Muscle of back (tissue), 13 donors: Measurements from ENCODE around the gene MAPK8IP1. TPM values are rescaled to one million over a fixed set of nuclear protein-coding genes. Genes with fewer than 3 reads are reported as not detected.
A peak's percentile ranks its signal among the peaks of the same experiment; 100 is the strongest.
"Not testable (repeated sequence)": the region's sequence is repeated elsewhere in the genome, so short reads cannot be mapped to it uniquely, and the experiment has no call there.

Experiments
- DNase-seq, 3 donors: peaks; one replicate each; pipeline versions ENCODE4 v3.0.0 to v3.0.0-alpha.2; 2013
- long read RNA-seq, 9 donors: transcript quantifications; one replicate each; lab custom pipeline, GENCODE V29; 2026
- polyA plus RNA-seq, 10 donors: library from polyadenylated mRNA; unstranded; fragments of 120-200 nt; gene quantifications; one replicate each; pipeline ENCODE4 v1.2.1, GENCODE V29; 2013; ENCODE audit not compliant: insufficient read length in 10 of 10

MAPK8IP1 gene
- polyA plus RNA-seq, result 10 to 100 TPM; 18.2 to 36.3 (median 32.8) TPM
- long read RNA-seq, donor 1, partial matches to known transcripts, result 9 of 11 reads
- long read RNA-seq, donor 1, other reads (novel, unspliced or antisense), result 0 of 11 reads
- long read RNA-seq, donor 2, partial matches to known transcripts, result 5 of 7 reads
- long read RNA-seq, donor 2, other reads (novel, unspliced or antisense), result 0 of 7 reads
- long read RNA-seq, donor 3, result 0 reads
- long read RNA-seq, donor 4, partial matches to known transcripts, result 6 of 8 reads
- long read RNA-seq, donor 4, other reads (novel, unspliced or antisense), result 0 of 8 reads
- long read RNA-seq, donor 5, partial matches to known transcripts, result 14 of 14 reads
- long read RNA-seq, donor 5, other reads (novel, unspliced or antisense), result 0 of 14 reads
- long read RNA-seq, donor 6, partial matches to known transcripts, result 16 of 18 reads
- long read RNA-seq, donor 6, other reads (novel, unspliced or antisense), result 0 of 18 reads
- long read RNA-seq, donor 7, partial matches to known transcripts, result 0 of 1 reads
- long read RNA-seq, donor 7, other reads (novel, unspliced or antisense), result 0 of 1 reads
- long read RNA-seq, donor 8, result 0 reads
- long read RNA-seq, donor 9, result 0 reads

DNA sequence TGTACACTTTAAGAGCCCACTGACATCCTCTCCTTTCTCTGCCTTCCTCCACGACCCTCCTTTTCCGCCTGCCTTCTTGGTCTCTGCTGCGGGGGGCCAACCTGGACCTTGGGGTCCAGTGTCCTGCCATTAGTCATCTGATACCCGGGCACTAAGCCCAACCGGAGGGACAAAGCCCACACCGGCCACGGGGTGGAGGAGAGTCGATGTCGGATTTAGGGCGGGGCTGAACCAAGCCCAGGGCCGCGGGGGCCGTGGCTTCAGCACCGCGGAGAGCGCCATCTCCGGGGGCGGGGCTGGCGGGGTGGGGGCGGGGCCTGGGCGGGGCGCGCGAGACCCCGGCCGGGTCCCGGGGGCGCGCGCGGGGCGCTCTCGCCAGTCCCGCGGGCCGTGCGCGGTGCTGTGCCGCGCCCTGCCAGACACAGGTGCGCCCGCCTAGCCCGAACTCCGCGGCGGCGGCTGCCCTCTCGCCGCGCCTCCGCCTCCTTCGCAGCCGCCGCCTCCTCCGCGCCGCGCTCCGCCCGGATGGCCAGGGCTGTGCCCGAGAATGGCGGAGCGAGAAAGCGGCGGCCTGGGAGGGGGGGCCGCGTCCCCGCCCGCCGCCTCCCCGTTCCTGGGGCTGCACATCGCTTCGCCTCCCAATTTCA, at the start of gene MAPK8IP1:
MAPK8IP1 (plus strand) TSS at position 378 of the 647 bp plus-strand sequence; CDS start at position 548, 170 bp downstream.
- peak; percentile 21 to 58 (median 40) for DNase-seq

DNA sequence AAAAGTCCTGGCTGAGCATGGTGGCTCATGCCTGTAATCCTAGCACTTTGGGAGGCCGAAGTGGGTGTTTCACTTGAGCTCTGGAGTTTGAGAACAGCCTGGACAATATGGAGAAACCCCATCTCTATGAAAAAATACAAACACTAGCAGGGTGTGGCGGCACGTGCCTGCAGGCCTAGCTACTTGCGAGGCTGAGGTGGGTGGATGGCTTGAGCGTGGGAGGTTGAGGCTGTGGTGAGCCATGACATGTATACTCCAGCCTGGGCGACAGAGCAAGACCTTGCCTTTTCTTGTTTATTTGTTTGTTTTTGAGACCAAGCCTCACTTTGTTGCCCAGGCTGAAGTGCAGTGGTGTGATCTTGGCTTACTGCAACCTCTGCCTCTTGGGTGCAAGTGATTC, 46.2 kb upstream of the MAPK8IP1 start:
- DNase-seq, result no peak

DNA sequence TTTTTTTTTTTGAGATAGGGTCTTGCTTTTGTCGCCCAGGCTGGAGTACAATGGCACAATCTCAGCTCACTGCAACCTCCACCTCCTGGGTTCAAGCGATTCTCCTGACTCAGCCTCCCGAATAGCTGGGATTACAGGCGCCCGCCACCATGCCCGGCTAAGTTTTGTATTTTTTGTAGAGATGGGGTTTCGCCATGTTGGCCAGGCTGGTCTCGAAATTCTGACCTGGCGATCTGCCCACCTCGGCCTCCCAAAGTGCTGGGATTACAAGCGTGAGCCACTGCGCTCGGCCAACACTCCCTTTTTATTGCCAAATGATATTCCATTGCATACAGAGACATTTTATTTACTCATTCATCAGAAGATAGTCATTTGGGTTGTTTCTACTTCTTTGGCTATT, 45.2 kb upstream of the MAPK8IP1 start:
- DNase-seq, result not testable (repeated sequence)

DNA sequence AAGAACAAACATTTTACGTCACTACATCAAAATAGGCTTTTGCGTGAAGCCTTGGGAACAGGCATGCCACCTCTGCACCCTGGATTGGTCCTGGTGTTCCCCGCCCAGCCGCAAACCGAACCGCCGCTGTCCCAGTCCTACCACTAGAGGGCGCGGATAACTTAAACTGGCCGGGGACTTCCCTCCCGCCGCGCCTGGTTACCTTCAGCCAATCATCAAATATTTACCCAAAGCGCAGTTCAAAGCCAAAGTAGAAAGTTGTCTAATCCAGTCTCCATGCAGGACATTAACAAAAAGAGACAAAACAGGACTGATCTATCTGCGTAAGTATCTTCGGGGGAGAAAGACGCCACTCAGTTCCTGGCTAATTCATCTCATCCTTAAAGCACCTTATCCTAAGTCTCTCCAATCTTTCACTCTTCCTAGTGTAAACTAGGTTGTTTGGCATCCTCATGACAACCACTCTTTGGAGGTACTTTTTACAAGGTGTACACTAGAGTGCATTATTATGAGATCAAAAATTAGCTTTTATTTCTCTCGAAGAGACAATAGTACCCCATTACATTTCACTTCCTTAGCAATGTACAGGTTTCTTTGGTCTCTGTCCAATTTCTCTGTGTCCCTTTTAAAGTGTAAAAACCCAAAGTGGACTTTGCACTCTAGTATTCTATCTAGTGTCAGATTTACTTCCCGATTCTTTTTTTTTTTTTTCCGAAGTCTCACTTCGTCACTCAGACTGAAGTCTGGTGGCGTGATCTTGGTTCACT, 42.1 kb upstream of the MAPK8IP1 start:
- peak; percentile 71 to 92 (median 88) for DNase-seq

DNA sequence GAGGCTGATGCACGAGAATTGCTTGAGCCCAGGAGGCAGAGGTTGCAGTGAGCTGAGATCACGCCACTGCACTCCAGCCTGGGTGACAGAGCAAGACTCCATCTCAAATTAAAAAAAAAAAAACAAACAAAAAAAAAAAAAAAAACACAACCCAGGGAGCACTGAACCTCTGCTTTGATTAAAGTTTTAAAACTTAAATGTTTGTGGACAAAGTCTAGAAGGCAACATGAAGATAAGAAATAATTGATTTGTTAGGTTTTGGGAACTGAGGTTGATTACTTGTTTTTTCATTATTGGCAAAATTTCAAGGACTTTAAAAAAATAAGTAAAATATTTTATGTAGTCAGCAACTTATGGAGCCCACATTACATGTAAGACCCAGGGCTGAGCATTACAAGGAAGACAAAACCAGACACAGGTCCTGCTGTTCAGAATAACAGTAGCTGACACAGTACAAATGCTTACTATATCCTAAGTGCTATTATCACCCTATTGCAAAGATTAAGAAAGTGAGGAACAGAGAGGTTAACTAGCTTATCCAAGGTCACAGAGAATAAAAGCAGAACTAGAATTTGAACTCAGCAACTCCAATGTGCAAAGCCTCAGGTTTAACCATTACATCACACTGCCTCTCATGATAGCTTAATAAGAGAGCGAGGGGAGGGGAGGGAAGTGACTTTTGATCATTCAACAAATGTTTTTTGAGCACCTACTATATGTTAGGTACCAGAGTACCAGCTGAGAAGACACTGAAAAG, 40.5 kb upstream of the MAPK8IP1 start:
- no peak for DNase-seq

DNA sequence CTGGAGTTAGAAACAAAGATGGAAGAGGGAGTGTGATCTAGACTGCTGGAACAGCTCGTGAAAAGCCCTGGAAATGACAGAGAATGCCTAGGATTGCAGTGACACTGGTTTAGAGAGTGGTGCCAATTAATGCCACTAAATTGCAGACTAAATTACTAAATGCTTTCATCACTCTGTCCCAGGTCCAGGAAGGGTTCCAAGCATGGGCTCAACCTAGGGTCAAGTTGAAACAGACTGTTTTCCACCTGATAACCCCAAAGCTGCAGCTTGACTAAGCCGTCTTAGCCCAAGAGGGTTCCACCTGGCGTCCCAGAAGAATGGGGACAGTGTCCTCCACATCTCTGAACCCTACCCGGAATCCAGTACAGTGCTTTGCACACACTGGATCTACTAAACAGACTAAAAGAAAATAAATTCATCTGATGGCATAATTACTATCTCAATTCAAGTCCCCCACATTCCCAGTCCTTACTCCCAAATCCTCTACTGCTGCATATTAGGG, 39.2 kb upstream of the MAPK8IP1 start:
- no peak for DNase-seq

DNA sequence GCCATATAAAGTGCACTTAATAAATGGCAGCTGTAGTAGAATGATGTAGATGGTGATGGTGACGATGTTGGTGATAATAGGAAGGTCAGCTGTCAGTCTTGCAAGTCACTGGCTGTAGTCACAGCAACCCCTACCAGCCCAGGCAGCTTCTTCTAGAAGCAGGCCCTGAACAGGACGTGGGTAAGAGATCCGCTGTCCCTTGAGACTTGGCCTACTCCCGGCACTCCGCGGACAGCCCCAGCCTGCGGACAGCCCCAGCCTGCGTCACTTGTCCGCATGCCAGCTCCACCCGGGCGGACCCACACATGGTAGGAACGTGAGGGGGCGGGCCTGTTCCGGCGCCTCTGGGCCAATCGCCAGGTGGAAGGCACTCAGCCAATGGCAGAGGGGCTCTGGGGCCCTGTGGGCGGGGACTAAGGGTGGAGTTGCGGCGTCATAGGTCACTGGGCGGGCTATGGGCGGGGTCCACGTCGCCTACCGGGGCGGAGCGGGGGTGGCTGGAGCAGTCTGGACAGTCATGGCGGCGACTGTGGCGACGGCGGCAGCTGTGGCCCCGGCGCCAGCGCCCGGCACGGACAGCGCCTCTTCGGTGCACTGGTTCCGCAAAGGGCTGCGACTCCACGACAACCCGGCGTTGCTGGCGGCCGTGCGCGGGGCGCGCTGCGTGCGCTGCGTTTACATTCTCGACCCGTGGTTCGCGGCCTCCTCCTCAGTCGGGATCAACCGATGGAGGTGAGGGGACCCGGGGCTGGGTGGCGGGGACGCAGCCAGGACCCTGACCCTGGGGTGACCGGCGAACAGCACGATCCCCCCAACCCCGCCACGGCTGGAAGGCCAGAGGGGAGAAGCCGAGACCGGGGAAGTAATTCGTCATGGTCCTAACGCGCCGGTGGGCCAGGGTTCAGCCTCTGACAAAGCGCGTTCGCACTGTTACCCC, 38.2 kb upstream of the MAPK8IP1 start, which contains the start of gene CRY2:
CRY2 (plus strand) TSS at position 502 of the 937 bp plus-strand sequence; CDS start at position 518, 16 bp downstream.
- peak; percentile 98 to 99 (median 99) for DNase-seq

DNA sequence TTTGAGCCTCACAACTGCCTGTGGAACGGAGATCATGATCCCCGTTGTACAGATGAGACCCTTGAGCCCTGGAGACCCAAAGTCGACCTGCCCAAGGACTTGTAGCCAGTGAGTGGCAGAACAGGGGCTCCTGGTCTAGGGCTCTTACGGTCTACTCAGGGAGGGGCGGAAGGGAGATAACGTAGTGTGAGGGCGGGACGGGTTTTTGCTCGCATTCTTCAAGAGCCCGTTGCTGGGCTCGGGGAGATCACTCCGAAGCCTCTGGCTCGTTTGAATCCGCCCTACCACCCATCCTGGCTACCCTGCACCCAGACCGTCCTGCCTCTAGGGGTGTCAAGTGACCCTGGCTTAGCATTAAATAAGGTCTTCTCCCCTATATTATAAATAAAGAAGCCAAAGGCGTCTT, 37.5 kb upstream of the MAPK8IP1 start:
- peak in 1 of 3 donors; percentile 85 for DNase-seq

DNA sequence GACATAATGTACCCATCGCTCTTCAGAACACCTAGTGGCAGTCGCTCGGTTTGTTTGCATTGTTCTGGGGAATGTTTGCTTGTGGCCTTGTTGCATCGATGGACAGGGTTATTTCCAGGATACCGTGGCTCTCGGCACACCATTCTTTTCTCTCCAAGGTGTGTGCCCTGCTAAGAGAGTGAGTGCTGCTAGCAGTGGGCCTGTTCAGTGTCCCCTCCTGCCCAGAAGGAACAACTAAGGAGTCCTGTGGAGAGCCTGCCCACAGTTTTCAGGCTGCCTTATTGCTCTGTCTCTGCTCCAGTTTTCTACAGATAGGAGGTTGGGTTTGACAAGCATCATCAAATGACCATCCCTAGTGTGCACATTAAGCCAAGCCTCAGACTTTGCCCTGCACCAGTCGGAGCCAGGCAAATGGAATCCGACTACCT, 36.8 kb upstream of the MAPK8IP1 start:
- DNase-seq, result no peak

DNA sequence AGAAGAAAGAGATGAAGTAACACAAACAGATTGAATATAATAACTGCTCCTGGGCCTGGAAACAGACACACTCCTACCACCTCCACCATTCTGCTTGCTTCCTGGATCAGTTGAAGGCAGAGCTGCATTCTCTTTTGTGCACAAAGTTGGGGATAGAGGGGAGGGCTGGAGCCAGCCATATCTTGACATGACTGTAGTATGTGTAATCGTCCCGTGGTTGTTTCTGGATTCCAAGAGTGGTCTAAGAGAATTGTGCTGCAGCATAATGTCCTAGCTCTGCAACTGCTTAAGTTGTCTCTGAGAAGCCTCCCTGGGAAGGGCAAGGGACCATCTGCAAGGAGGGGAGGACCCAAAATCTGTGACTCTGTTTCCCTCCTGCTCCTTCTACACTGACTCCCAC, 35.0 kb upstream of the MAPK8IP1 start:
- DNase-seq, result no peak

DNA sequence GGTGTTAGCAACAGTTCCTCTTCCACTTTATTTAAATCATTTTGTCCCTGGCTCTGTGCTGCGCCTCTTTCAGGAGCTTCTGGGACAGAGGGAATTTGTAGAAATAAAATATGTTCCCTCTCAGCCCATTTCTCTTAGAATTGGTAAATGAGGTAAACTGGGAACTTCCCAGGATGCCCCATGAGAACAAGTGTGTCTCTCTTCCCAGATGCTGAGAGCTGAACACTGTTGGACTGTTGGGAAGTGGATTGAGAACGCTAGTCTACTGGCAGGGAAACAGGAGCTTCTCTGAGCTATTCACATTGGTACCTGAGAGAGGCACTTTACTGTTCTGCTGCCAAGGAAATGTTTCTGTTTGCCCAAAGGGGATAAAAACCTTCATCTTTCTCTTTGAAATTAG, 34.2 kb upstream of the MAPK8IP1 start:
- no peak for DNase-seq

DNA sequence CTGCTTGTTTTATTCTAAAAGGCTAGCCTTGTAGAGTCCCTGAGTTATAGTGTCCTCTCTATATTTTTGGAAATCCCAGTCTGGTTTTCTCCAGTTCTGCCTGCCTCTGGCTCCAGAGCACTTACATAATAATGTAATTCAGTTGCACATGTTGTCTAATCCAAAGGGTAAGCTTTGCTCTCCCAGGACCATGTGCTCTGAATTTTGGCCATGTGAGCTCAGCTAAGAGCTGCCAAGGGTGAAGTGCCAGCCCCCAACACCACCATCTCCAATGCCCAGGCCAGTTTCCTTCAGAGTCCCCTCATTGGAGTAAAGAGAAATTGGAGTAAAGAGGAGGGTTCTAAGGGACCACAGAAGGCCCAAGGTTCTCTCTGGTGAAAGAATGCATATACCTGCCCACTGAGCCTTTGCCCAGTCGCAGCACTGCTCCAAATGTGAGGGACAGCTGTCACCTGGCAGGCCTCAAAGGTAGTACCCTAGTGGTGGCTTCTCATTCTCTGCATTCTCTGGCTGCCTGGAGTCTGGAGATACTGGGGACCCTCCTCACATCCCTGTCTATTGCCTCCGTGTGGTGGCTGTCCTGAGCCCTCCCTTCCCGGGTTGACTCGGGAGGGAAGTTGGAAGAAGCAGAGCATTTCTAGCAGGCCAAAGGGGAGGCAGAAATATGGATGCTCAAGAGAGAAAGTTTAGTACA, 33.3 kb upstream of the MAPK8IP1 start:
- DNase-seq, result no peak

DNA sequence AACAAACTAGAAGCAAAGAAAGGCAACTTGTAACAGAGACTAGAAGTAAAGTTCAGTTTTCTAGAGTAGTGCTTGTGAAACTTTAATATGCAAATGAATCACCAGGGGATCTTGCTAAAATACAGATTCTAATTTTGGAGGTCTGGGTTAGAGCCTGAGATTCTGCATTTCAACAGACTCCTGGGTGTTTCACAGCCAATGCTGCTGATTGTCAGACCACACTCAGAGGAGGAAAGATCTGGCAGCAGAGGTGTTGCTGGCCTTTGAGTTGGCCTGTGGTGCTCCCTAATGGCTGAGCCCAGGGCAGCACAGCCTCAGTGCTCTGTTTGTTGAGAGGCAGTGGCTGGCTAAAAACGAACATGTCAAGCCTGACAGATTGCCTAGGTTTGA, 32.7 kb upstream of the MAPK8IP1 start:
- DNase-seq, result no peak

DNA sequence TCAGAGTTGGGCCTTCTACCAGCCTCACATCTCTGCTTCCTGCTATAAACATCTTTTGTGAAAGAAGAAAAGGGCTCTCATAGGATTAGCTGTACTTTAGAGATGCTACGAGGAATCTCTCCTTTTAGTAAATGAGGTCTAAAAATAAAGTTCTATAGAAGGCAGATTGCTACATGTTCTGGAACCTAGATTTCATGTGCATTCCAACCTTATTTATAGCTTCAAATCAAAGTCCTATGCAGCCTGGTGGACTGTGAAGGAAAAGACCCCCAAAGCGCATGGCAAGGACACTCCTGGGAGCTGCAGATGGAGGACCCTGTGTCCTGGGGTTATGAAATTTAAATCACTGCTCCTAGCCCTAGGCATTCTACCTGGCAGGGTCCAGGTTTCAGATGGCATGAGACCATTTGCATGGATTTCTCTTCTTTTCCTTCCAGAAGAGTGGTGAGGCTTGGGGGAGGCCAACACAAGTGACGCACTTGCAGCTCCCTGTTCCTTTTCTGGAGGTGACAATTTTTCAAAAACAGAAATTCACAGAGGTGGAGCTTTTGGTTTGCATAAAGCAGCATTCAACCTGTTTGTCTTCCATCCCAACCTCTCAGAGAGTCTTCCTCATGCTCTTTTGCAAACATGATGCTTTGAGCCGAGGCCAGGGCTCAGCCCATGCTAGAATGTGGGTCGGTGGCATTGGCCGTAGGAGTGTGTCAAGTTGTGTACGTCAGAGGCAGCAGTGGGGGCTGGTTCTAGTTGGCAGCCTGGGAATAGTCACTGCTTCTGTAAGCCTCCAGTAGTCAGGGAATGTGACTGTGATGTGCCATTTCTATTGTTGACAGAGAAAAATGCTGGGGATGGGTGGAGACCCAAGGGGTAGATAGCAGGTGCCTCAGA, 31.9 kb upstream of the MAPK8IP1 start:
- no peak for DNase-seq

DNA sequence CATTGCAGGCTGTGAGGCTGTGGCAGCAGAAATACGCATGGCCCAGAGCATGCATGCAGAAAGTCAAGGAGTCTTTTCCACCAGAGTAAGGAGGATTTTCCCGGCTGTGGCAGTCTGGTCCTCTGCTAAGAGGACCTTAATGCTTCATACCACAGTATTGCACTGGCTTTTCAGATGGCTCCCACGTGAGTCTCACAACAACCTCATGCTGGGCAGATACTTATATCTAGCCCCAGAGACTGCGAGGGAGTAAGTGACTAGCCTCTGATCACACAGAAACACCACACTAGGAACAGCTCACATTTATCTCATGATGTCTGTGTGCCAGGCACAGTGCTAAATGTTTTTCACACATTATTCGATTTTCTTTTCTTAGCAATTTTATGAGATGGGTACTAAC, 30.1 kb upstream of the MAPK8IP1 start:
- DNase-seq, result no peak

DNA sequence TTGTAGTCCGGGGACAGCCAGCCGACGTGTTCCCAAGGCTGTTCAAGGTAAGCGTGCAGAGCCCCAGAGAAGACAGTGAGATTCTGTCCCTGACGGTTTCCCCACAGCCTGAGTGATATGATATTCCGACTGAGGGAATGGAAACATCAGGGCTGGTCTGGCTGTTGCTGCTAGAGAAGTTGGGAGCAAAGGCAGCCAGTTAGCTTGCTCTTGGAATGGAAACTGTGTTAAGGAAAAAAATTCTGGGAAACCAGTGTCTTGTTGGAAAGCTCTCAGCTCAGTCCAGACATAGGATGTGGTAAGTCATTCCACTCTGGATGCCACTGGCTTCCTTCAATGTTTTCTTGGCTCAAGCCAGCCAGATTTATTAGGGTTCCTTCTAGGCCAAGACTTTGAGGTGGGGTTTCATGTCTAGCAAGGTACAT, 29.4 kb upstream of the MAPK8IP1 start:
- DNase-seq, result peak; percentile 78 to 93 (median 90)

DNA sequence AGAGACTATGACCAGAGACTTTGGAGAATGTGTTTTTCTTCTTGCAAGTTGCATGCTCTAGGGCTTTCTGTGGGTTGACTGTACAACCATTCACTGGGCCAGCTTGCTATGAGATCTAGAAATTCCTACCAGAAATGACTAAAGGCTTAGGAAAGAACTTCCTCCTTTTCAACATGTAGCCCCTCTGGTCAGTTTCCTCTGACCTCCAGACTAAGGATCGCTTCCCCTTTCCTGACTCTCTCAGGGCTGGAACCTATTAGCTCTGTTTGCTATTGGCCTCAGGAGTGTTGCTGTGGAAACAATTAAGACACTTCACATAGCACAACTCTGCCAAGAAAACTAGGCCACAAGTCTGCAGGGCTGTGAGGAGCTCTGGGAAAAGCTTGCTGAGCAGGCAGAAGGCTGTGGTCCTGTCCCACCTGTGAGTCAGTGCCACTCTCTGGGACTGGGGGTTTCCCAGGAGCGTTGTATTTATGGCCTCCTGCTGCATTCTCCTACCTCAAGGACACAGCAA, 27.4 kb upstream of the MAPK8IP1 start:
- peak; percentile 86 to 93 (median 87) for DNase-seq
